Parietal lobe (tissue), 1 donor: Measurements from ENCODE around the gene YIF1A. TPM values are rescaled to one million over a fixed set of nuclear protein-coding genes. Genes with fewer than 3 reads are reported as not detected.

Experiments used
- total RNA-seq: library from RNA; depleted of rRNA; stranded (reverse); fragments of >200 nt; gene quantifications from one replicate; pipeline ENCODE4 v1.2.3, GENCODE V29; 2014

The YIF1A gene, protein sequence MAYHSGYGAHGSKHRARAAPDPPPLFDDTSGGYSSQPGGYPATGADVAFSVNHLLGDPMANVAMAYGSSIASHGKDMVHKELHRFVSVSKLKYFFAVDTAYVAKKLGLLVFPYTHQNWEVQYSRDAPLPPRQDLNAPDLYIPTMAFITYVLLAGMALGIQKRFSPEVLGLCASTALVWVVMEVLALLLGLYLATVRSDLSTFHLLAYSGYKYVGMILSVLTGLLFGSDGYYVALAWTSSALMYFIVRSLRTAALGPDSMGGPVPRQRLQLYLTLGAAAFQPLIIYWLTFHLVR
- total RNA-seq, result 28.8 TPM

DNA sequence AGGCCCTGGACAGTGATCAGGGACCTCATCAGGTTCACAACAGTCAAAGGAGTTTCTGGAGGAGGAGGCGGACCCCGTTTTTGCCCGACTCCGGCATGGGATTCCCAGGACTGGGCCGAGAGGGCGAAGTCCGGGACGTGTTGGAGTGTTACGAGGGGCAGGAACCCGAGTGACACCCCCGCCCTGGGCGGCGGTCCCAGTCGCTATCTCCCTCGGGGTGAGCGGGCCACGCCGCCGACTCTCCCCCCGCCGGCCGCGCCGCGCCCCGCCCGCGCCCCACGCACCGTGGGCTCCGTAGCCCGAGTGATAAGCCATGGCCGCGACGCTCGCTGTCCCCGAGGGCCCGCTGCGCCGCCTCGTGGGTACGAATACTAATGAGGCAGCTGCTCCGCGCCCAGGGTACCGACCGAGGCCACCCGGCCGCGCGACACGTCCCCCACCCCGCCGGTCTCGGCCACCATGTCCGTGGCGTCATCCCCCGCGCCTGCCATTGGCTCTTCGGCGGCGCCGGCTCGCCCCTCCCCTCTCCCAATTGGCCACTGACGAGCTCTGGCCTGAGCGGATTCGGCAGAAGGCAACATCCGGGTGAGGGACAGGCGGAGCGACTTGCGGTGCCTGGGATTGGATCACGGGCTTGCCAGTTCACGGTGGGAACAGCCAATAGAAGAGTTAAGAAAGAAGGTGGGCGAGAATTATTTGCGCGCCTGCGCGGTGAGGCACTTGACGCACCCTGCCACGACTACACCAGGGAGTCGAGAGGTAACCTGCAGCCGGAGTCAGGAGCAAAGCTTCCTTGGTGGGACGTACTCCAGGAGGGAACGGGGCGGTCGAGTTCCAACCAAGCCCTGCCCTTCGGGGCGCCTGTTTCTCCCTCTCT is at the start of gene YIF1A:
YIF1A (minus strand) TSS at position 473 of the 877 bp plus-strand sequence; CDS start at position 315, 158 bp downstream.

DNA sequence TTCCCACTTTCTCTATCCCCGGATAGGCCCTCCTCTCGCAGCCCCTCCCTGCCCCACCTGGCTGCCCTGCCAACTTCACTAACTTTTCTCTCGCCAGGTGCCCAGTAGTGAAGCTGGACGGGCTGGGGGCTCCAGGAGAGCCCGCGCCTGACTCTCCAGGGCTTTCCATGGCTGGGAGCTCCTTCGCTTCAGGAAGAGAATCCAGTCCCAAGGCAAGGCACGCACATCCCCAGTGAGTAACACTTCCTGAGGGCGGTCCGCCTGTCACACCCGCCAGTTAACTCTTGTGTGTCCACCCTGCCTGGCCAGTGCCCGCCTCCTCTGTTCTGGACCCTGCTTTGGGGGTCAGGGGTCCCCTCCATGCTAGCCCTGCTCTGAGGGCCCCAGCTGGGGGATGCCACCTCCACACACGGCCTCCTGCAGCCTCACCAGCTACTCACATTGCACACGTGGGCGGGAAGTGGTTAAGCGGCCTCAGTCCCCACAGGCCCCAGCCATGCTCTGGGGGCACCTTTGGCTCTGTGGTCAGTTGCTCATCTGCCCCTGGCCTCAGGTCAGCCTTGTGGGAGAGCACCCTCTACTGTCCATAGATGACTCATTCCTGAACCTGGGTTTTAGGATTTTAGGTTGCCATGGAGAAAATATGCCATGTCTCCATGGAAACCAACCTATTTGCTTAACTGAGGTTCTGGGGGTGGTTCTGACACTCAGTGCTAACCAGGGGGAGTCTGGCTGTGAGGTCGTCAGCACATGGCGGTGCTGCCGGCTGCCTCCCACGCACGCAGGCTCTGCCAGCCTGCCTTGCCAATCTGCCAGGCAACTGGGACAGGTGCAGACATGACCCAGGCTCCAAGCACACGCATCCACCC is 47.5 kb upstream of the YIF1A start, which contains the start of gene RIN1:
RIN1 (minus strand) TSS at position 201 of the 869 bp plus-strand sequence; CDS start at position 169, 32 bp downstream.

DNA sequence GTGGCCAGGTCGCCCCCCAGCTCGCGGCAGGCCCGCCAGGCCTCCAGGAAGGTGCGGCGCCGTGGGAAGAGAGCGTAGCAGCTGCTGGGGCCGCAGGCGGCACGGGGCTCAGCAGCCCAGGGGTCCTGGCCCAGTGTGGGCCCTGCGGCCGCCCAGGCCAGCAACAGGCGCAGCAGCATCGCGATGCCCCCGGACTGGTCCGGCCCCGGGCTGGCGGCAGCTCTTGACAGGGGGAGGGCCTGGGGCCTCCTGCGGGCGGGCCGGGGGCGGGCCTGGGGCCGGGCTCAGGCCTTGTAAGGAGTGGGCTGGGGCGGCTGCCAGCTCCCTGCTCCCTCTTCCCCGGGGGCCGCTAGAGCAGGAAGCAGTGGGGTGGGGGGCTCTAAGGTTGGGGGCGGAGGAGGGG is 27.9 kb upstream of the YIF1A start, which contains the start of gene CD248:
CD248 (minus strand) TSS at position 196 of the 403 bp plus-strand sequence; CDS start at position 179, 17 bp downstream.

DNA sequence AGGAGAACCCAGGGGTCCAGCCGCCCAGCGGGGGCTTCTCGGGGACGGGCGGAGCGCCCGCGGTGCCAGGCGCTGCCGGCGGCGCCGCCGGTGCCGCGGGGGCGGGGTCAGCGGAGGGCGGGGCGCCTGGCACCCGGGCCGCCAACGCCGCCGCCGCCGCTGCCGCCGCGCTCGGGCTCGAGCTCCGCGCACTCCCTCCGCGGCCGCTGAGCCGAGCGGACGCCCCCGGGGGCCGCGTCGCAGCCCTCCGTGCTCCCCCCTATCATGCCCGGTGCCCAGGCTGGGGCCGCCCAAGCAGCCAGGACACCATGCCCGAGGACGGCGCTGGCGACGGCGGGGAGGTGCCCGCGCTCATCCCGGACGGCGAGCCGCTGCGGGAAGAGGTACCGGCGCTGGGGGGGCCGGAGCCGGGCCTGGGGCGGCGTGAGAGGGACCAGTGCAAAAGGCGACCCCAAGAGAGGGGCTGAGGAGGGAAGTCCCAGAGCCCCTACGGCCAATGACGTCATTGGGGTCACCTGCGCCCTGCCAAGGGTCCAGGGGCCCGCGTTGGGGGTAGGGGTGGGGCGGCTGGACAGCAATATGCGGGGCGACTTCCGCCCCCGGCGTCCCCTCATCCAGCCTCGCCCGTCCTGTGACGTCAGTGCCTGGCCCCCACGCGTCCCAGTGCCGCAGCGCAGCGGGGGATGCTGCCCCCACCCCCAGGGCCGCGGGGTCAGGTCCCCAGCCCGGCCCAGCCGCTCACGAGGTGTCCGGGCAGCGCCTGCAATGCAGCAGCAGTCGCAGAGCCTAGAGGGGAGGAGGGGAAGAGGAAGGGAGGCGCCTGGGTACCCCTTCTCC is 3.0 kb upstream of the YIF1A start, which contains the start of gene TMEM151A:
TMEM151A (plus strand) TSS at position 189 of the 837 bp plus-strand sequence; CDS start at position 309, 120 bp downstream.

DNA sequence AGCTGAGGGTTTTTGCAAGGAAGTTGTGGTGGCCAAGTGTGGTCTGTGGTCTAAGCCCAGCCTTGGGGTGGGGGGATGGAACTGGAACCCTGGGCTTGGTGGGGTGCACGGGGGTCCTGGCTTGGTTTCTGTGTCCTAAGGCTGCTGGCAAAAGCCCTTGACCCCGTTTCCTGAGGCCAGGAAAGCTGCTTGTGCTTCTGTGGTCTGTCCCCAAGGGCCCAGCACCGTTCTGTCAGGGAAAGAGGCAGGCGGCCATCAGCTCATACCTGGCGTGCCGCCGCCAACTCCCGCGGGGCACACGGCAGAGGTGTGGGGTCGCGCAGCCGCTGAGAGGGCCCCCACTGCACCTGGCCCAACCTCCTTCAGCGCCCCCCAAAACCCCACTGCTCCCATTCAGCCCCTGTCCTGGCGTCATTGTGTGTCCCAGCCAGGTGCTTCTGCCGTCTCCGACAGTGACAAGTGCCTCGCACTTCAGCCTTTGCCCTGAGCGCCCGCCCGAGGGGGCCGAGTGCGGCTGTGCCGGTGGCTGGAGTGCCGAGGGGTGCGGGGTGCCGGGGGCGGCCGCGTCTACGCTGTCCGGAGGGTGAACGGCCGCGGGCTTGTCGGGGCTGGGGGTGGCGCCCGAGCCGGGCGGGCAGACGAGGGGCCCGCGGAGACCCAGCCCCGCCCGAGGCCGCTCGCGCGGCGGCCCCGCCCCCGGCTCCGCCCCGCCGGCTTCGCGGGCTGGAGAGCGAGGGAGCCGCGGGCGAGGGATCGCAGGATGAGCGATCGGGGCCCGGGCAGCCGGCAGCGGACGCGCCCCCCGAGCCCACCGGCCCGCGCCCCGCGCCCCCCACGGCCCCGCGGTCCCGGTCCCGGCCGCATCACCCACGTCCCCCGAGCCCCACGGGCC is 11.2 kb downstream of the YIF1A start, which contains the start of gene CNIH2:
CNIH2 (plus strand) TSS at position 705 of the 892 bp plus-strand sequence. CDS start 282 bp downstream, outside the sequence.

DNA sequence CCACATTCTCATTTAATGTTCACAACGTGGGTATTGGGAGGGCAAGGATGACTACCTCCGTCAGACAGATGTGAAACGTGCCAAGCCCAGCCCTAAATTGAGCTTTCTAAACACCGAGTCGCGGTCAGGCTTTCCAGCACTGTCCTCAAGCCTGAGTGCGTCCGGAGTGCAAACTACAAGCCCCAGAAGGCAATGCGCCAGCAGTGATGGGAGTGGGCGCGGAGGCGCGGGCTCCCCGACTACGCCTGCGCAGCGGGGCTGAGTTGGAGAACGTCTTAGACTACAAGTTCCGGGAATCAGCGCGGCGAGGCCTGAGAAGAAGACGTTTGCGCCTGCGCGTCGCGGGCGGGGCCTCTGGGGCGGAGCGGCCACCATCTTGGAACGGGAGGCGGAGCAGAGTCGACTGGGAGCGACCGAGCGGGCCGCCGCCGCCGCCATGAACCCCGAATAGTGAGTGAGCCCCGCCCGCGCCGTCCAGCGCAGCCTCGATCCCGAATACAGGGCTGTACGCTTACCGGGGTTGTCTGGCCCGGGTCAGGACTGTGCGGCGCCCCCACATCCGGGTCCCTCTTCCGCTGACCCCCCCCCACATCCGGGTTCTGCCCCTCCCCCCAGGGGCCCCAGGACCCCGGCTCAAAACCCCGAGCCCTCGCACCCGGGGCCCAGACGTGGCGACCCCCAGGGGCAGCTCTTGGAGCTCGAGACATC is 20.5 kb downstream of the YIF1A start, which contains the start of gene RAB1B:
RAB1B (plus strand) TSS at position 396 of the 708 bp plus-strand sequence; CDS start at position 437, 41 bp downstream.

Other genes with a start within 250 kb of the YIF1A start
- 17.2 TPM for gene GAL3ST3, start 240.0 kb downstream of the YIF1A start, total RNA-seq
- 125 TPM for gene SF3B2, start 236.8 kb downstream of the YIF1A start, total RNA-seq
- 101 TPM for gene PACS1, start 218.9 kb downstream of the YIF1A start, total RNA-seq
- gene KLC2, start 31.4 kb downstream of the YIF1A start, total RNA-seq, result 56.7 TPM
- 41.0 TPM for gene RAB1B, start 20.5 kb downstream of the YIF1A start, total RNA-seq
- 79.2 TPM for gene CNIH2, start 11.0 kb downstream of the YIF1A start, total RNA-seq
- 9.7 TPM for gene TMEM151A, start 2.8 kb upstream of the YIF1A start, total RNA-seq
- gene CD248, start 27.9 kb upstream of the YIF1A start, total RNA-seq, result 1.3 TPM
- 0.94 TPM for gene RIN1, start 47.3 kb upstream of the YIF1A start, total RNA-seq
- 13.8 TPM for gene BRMS1, start 56.0 kb upstream of the YIF1A start, total RNA-seq
- gene B4GAT1, start 58.5 kb upstream of the YIF1A start, total RNA-seq, result 60.4 TPM
- 4.4 TPM for gene SLC29A2, start 82.6 kb upstream of the YIF1A start, total RNA-seq
- gene NPAS4, start 131.9 kb upstream of the YIF1A start, total RNA-seq, result 2.2 TPM
- 11.6 TPM for gene MRPL11, start 149.7 kb upstream of the YIF1A start, total RNA-seq
- gene PELI3, start 177.8 kb upstream of the YIF1A start, total RNA-seq, result 24.7 TPM
- gene DPP3, start 191.3 kb upstream of the YIF1A start, total RNA-seq, result 40.4 TPM
- 107 TPM for gene BBS1, start 221.5 kb upstream of the YIF1A start, total RNA-seq